Neutrophil (primary cell): ENCODE results near the gene PCGF2.
A peak's percentile ranks its signal among the peaks of the same experiment; 100 is the strongest.

Source experiments
- H3K27ac ChIP-seq: fragments of 200-600 bp; sonication (generic); 2 replicates; pipeline ENCODE4 v1.5.1; 2016; ENCODE audit warnings: mild to moderate bottlenecking, moderate library complexity
- H3K27me3 ChIP-seq: fragments of 200-600 bp; sonication (generic); 2 replicates; pipeline ENCODE4 v1.6.0; 2016; ENCODE audit warnings: mild to moderate bottlenecking
- H3K36me3 ChIP-seq: fragments of 200-600 bp; sonication (generic); 2 replicates; pipeline ENCODE4 v1.5.1; 2017
- H3K4me1 ChIP-seq, 2 experiments: fragments of 200-600 bp in 1 of 2; sonication (generic) in 1 of 2; 1 replicate in 1 of 2; 2 replicates in 1 of 2; pipeline versions ENCODE4 v1.5.1 to v1.6.1; 2013 to 2016; ENCODE audit warnings: low read depth in 1 of 2, low read length in 1 of 2, mild to moderate bottlenecking in 1 of 2, moderate library complexity in 1 of 2; ENCODE audit not compliant: control insufficient read depth in 1 of 2, insufficient read depth in 1 of 2
- H3K4me3 ChIP-seq, 2 experiments: fragments of 200-600 bp in 1 of 2; sonication (generic) in 1 of 2; 1 replicate in 1 of 2; 2 replicates in 1 of 2; pipeline ENCODE4 v1.5.1; 2013 to 2016; ENCODE audit warnings: low read depth in 1 of 2, low read length in 1 of 2, mild to moderate bottlenecking in 1 of 2, moderate library complexity in 1 of 2
- H3K9me3 ChIP-seq: fragments of 200-600 bp; sonication (generic); 2 replicates; pipeline ENCODE4 v1.5.1; 2016
- CTCF ChIP-seq: fragments of 200-600 bp; sonication (generic); IDR thresholded peaks from 2 replicates; pipeline ENCODE4 v1.5.1; 2016; ENCODE audit warnings: antibody characterized with exemption

PCGF2 gene

GRCh38 chr17:38748149-38748891 is at the start of gene PCGF2:
Gene PCGF2, minus strand, starts transcription at chr17:38748336. Its CDS starts 7,934 bp downstream, at chr17:38740402.
- Histone ChIP-seq H3K27ac (no peak within 1 kb of the TSS), H3K4me1 (peaks cover 50 to 61% of the 10 kb centered on the region in 2 experiments), H3K4me3 (peak within 1 kb of the TSS; percentile 41 to 64), H3K9me3 (no peaks in the 10 kb centered on the region), H3K36me3 (peaks cover 1% of the 10 kb centered on the region), H3K27me3 (peaks cover 86% of the 10 kb centered on the region)
- TF ChIP-seq CTCF, result no peak

- Histone ChIP-seq H3K27me3 (no peaks in the 10 kb centered on the region), H3K27ac (peak overlapping the region; percentile 99), H3K36me3 (peaks cover 18% of the 10 kb centered on the region), H3K4me1 (peaks cover 27% of the 10 kb centered on the region in 2 experiments), H3K9me3 (no peaks in the 10 kb centered on the region), H3K4me3 (no peak overlapping the region)
- TF ChIP-seq CTCF, result no peak
These were observed 49.7 kb upstream of the PCGF2 start for GRCh38 chr17:38797828-38798227.

DNA sequence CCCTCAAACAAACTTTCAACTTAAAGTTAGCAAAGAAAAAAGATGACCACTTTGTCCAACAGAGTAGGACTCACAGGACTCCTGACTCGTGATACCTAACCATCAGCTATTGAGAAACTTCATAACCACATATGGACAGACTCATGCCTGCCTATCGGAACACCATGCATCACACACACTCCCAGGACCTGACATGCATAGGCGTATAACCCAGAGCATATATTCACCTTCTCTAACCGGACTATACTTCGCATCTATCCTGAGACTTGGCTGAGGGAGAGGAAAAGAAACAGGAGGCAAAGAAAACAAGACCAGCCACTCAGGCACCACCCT is 49.0 kb upstream of the PCGF2 start:
- H3K27ac ChIP-seq, result no peak overlapping the region
- H3K36me3 ChIP-seq, result peaks cover 11% of the 10 kb centered on the region
- TF ChIP-seq CTCF, result no peak
- H3K4me1 ChIP-seq, result peaks cover 27% of the 10 kb centered on the region in 2 experiments
- no peaks in the 10 kb centered on the region for H3K27me3 ChIP-seq
- no peak overlapping the region for H3K4me3 ChIP-seq
- H3K9me3 ChIP-seq, result no peaks in the 10 kb centered on the region

GRCh38 chr17:38796451-38797157 is 48.5 kb upstream of the PCGF2 start:
- H3K27me3 ChIP-seq, result no peaks in the 10 kb centered on the region
- H3K4me1 ChIP-seq, result peaks cover 27% of the 10 kb centered on the region in 2 experiments
- H3K36me3 ChIP-seq, result peaks cover 6% of the 10 kb centered on the region
- H3K9me3 ChIP-seq, result no peaks in the 10 kb centered on the region
- H3K4me3 ChIP-seq, result no peak overlapping the region
- TF ChIP-seq CTCF, result no peak
- no peak overlapping the region for H3K27ac ChIP-seq

DNA sequence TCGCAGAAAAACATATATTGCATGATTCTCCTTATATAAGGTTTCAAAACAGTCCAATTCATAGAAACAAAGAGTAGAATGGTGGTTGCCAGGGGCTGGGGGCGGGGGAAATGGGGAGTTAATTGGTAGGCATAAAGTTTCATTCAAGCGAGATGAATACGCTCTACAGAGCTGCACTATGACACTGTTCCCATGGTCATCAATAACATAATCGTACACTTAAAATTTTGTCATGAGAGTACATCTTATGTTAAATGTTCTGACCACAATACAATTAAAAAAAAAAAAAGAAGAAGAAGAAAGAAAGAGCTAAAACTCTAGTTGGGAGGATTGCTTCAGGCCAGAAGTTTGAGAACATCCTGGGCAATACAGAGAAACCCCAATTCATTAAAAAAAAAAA is 46.1 kb upstream of the PCGF2 start:
- H3K4me1 ChIP-seq, result peaks cover 20 to 21% of the 10 kb centered on the region in 2 experiments
- TF ChIP-seq CTCF, result no peak
- no peak overlapping the region for H3K27ac ChIP-seq
- H3K36me3 ChIP-seq, result no peaks in the 10 kb centered on the region
- H3K4me3 ChIP-seq, result no peak overlapping the region
- no peaks in the 10 kb centered on the region for H3K27me3 ChIP-seq
- no peaks in the 10 kb centered on the region for H3K9me3 ChIP-seq
